Keratinocyte (primary cell): ENCODE results near the gene ZNF641. TPM values are rescaled to one million over a fixed set of nuclear protein-coding genes. Genes with fewer than 3 reads are reported as not detected.

Experiments
- DNase-seq: peaks from one replicate; pipeline ENCODE4 v3.0.0-alpha.2; 2011; ENCODE audit warnings: low read depth, missing footprints, low spot score
- FAIRE-seq: peaks from 2 replicates; lab custom pipeline; 2011; peaks lifted over from hg19 to GRCh38; lab: Jason Lieb, UNC
- H2AFZ ChIP-seq: 2 replicates; pipeline ENCODE4 v1.6.0; 2012; ENCODE audit warnings: low read length, control low read depth, inconsistent platforms; ENCODE audit not compliant: control insufficient read depth
- H3K27ac ChIP-seq: 2 replicates; pipeline ENCODE4 v1.5.1; 2011; ENCODE audit warnings: low read length; ENCODE audit not compliant: control insufficient read depth, insufficient read depth
- H3K27me3 ChIP-seq: 3 replicates; pipeline ENCODE4 v1.6.0; 2011; ENCODE audit warnings: low read length; ENCODE audit not compliant: control insufficient read depth, insufficient read depth; ENCODE audit errors: extremely low read depth
- H3K36me3 ChIP-seq, 2 experiments: 2 replicates in 1 of 2; 3 replicates in 1 of 2; pipeline ENCODE4 v1.5.1; 2011; ENCODE audit warnings: low read length in 2 of 2, mild to moderate bottlenecking in 1 of 2; ENCODE audit not compliant: control insufficient read depth in 2 of 2, insufficient read depth in 2 of 2; ENCODE audit errors: extremely low read depth in 1 of 2
- H3K4me1 ChIP-seq: 3 replicates; pipeline ENCODE4 v1.5.1; 2011; ENCODE audit warnings: low read length; ENCODE audit not compliant: control insufficient read depth, insufficient read depth; ENCODE audit errors: extremely low read depth
- H3K4me2 ChIP-seq: 3 replicates; pipeline ENCODE4 v1.6.0; 2011; ENCODE audit warnings: low read depth, low read length; ENCODE audit not compliant: control insufficient read depth, insufficient read depth; ENCODE audit errors: extremely low read depth
- H3K4me3 ChIP-seq, 3 experiments: fragments of 200-600 bp in 1 of 3; sonication (generic) in 1 of 3; 2 replicates in 2 of 3; 3 replicates in 1 of 3; pipeline ENCODE4 v1.5.1; 2011 to 2016; ENCODE audit warnings: low read length in 3 of 3, mild to moderate bottlenecking in 3 of 3, control low read depth in 2 of 3, inconsistent platforms in 1 of 3, low read depth in 1 of 3, mixed read lengths in 1 of 3, mixed run types in 1 of 3, moderate library complexity in 1 of 3; ENCODE audit not compliant: control insufficient read depth in 2 of 3, insufficient read depth in 2 of 3; ENCODE audit errors: extremely low read depth in 1 of 3
- H3K79me2 ChIP-seq: 2 replicates; pipeline ENCODE4 v1.6.0; 2012; ENCODE audit warnings: low read length; ENCODE audit not compliant: control insufficient read depth, insufficient read depth
- H3K9ac ChIP-seq: 3 replicates; pipeline ENCODE4 v1.6.0; 2011; ENCODE audit warnings: low read length; ENCODE audit not compliant: control insufficient read depth, insufficient read depth; ENCODE audit errors: extremely low read depth
- H3K9me1 ChIP-seq: 3 replicates; pipeline ENCODE4 v1.6.0; 2011; ENCODE audit warnings: low read length; ENCODE audit not compliant: control insufficient read depth, insufficient read depth; ENCODE audit errors: extremely low read depth
- H3K9me3 ChIP-seq: 2 replicates; pipeline ENCODE4 v1.5.1; 2012; ENCODE audit warnings: low read depth, low read length; ENCODE audit not compliant: control insufficient read depth
- H4K20me1 ChIP-seq: 3 replicates; pipeline ENCODE4 v1.6.0; 2011; ENCODE audit warnings: low read length; ENCODE audit not compliant: control insufficient read depth, insufficient read depth; ENCODE audit errors: extremely low read depth
- CTCF ChIP-seq, 3 experiments: IDR thresholded peaks in 1 of 3; conservative IDR thresholded peaks in 1 of 3; optimal IDR thresholded peaks in 1 of 3; 2 replicates in 2 of 3; 3 replicates in 1 of 3; pipeline versions ENCODE3 to v1.5.1; 2011; ENCODE audit warnings: low read length in 3 of 3, mild to moderate bottlenecking in 3 of 3, moderate library complexity in 2 of 3, control low read depth in 1 of 3, inconsistent platforms in 1 of 3; ENCODE audit not compliant: insufficient read depth in 2 of 3; ENCODE audit errors: extremely low read depth in 1 of 3
- EZH2 ChIP-seq: IDR thresholded peaks from one replicate; pipeline ENCODE4 v1.6.1; 2012; ENCODE audit warnings: inconsistent platforms, mild to moderate bottlenecking, low read length, moderate library complexity
- dilution Hi-C: fragments of 300-500 bp; cut with MboI; formaldehyde crosslinking; loops from one replicate; pipeline ENCODE4 v1.7.0; 2020; ENCODE audit warnings: low sequenced_read_pairs; ENCODE audit not compliant: extremely low pct_ligation_motif_present
- polyA plus RNA-seq, 5 experiments: library from polyadenylated mRNA; depleted of rRNA in 3 of 5; stranded (reverse) in 3 of 5; stranded (forward) in 1 of 5; unstranded in 1 of 5; fragments of >200 nt; gene quantifications; 1 replicate in 1 of 5; 2 replicates in 3 of 5; 3 replicates in 1 of 5; pipeline versions ENCODE4 v1.2.1 to v1.2.3, GENCODE V29; 2011 to 2012; ENCODE audit warnings: missing spikeins in 2 of 5, low read depth in 1 of 5, low replicate concordance in 1 of 5

ZNF641 gene
- polyA plus RNA-seq, 1 donor (not counting 4 experiments of a cell fraction or from before 2014, with no cell fraction given): 6.4 TPM

- no peak overlapping the region for H2AFZ ChIP-seq
- no peaks in the 10 kb centered on the region for H3K9me3 ChIP-seq
- no peak overlapping the region for H3K4me3 ChIP-seq
- FAIRE-seq (no peak), DNase-seq (no peak)
- no peak overlapping the region for H3K9ac ChIP-seq
- H3K4me1 ChIP-seq: no peaks in the 10 kb centered on the region
- H3K27me3 ChIP-seq: no peaks in the 10 kb centered on the region
- no peaks in the 10 kb centered on the region for H4K20me1 ChIP-seq
- no peak overlapping the region for H3K27ac ChIP-seq
- no peak overlapping the region for H3K4me2 ChIP-seq
- no peaks in the 10 kb centered on the region for H3K79me2 ChIP-seq
- dilution Hi-C loops: no loop called here
- TF ChIP-seq CTCF (optimal IDR thresholded peaks at IDR 0.05 in 1 of 3, IDR thresholded peaks at IDR 0.05 in 1 of 3, conservative IDR thresholded peaks at IDR 0.05 in 1 of 3; ENCODE audit: extremely low read depth in 1 of 3, insufficient read depth in 2 of 3, low read length in 3 of 3): no peak
- TF ChIP-seq EZH2: no peak
- H3K36me3 ChIP-seq: no peaks in the 10 kb centered on the region
- H3K9me1 ChIP-seq: no peaks in the 10 kb centered on the region
Measured at GRCh38 chr12:48366131-48366530, 15.4 kb upstream of the ZNF641 start.

- H3K9ac ChIP-seq: no peak overlapping the region
- peaks cover under 1% of the 10 kb centered on the region for H3K4me1 ChIP-seq
Measured at GRCh38 chr12:48361664-48362339, 11.1 kb upstream of the ZNF641 start.

More at GRCh38 chr12:48361664-48362339, 11.1 kb upstream of the ZNF641 start:
- no peak overlapping the region for H3K27ac ChIP-seq
- H3K4me2 ChIP-seq: no peak overlapping the region
- TF ChIP-seq CTCF (optimal IDR thresholded peaks at IDR 0.05 in 1 of 3, IDR thresholded peaks at IDR 0.05 in 1 of 3, conservative IDR thresholded peaks at IDR 0.05 in 1 of 3; ENCODE audit: extremely low read depth in 1 of 3, insufficient read depth in 2 of 3, low read length in 3 of 3) (no peak), EZH2 (no peak)
- no peak for FAIRE-seq
- H3K4me3 ChIP-seq: no peak overlapping the region
- no peaks in the 10 kb centered on the region for H3K79me2 ChIP-seq
- H3K9me3 ChIP-seq: no peaks in the 10 kb centered on the region
- dilution Hi-C loops: no loop called here
- DNase-seq: no peak
- no peak overlapping the region for H2AFZ ChIP-seq
- no peaks in the 10 kb centered on the region for H3K36me3 ChIP-seq
- no peaks in the 10 kb centered on the region for H3K9me1 ChIP-seq
- no peaks in the 10 kb centered on the region for H4K20me1 ChIP-seq
- no peaks in the 10 kb centered on the region for H3K27me3 ChIP-seq
